HG03045 (cell line): ENCODE measurements around the gene KRT77.
"Not testable (repeated sequence)": the region's sequence is repeated elsewhere in the genome, so short reads cannot be mapped to it uniquely, and the experiment has no call there.

ENCODE experiments used
- ATAC-seq: cut with Tn5 transposase; IDR thresholded peaks from one replicate; pipeline ENCODE4 v1.9.1; 2021; ENCODE audit warnings: mild to moderate bottlenecking, moderate library complexity; ENCODE audit not compliant: unreplicated experiment

Gene KRT77

GRCh38 chr12:52703424-52703823 lies at the start of gene KRT77:
Gene KRT77 (minus strand): TSS chr12:52703524. CDS start chr12:52703434, 90 bp downstream.
- no peak for ATAC-seq

GRCh38 chr12:52752516-52752915 lies 49.2 kb upstream of the KRT77 start:
- ATAC-seq, result no peak

- ATAC-seq, result no peak
Observed at GRCh38 chr12:52751795-52752194, 48.5 kb upstream of the KRT77 start.

GRCh38 chr12:52750532-52750931 lies 47.2 kb upstream of the KRT77 start:
- ATAC-seq, result not testable (repeated sequence)

GRCh38 chr12:52749827-52750226 lies 46.5 kb upstream of the KRT77 start:
- no peak for ATAC-seq

GRCh38 chr12:52748578-52748977 lies 45.3 kb upstream of the KRT77 start:
- ATAC-seq, result no peak

GRCh38 chr12:52745554-52745953 lies 42.2 kb upstream of the KRT77 start:
- ATAC-seq, result no peak

- ATAC-seq, result no peak
Observed at GRCh38 chr12:52744493-52745156, 41.3 kb upstream of the KRT77 start.

- ATAC-seq, result no peak
Observed at GRCh38 chr12:52742822-52743457, 39.6 kb upstream of the KRT77 start.

GRCh38 chr12:52742196-52742580 lies 38.9 kb upstream of the KRT77 start:
- ATAC-seq, result no peak

- ATAC-seq, result no peak
Observed at GRCh38 chr12:52741375-52742195, 38.3 kb upstream of the KRT77 start.

GRCh38 chr12:52740584-52740983 lies 37.3 kb upstream of the KRT77 start:
- ATAC-seq, result no peak

- no peak for ATAC-seq
Observed at GRCh38 chr12:52739963-52740362, 36.6 kb upstream of the KRT77 start.

GRCh38 chr12:52735816-52736632 lies 32.7 kb upstream of the KRT77 start:
- ATAC-seq, result no peak

GRCh38 chr12:52735106-52735505 lies 31.8 kb upstream of the KRT77 start:
- no peak for ATAC-seq

GRCh38 chr12:52730793-52731192 lies 27.5 kb upstream of the KRT77 start:
- ATAC-seq, result no peak

GRCh38 chr12:52730383-52730782 lies 27.1 kb upstream of the KRT77 start:
- no peak for ATAC-seq

GRCh38 chr12:52729147-52729546 lies 25.8 kb upstream of the KRT77 start:
- ATAC-seq, result no peak

GRCh38 chr12:52728374-52728773 lies 25.1 kb upstream of the KRT77 start:
- ATAC-seq, result no peak

- no peak for ATAC-seq
Observed at GRCh38 chr12:52727037-52727436, 23.7 kb upstream of the KRT77 start.

- no peak for ATAC-seq
Observed at GRCh38 chr12:52726451-52726850, 23.1 kb upstream of the KRT77 start.
